Stimulated activated CD8-positive, alpha-beta memory T cell treated with anti-CD3 and anti-CD28 coated beads, Interleukin-7, amount 100 ng/mL, for 4 hours (primary cell): ENCODE measurements around the gene PALLD.

Source experiments
- DNase-seq, 2 donors: peaks; one replicate each; pipeline ENCODE4 v3.0.0-alpha.2; 2020; ENCODE audit warnings: low read depth in 2 of 2

PALLD gene

GRCh38 chr4:168647646-168648375 is 151.0 kb downstream of the PALLD start:
- no peak for DNase-seq

- DNase-seq: no peak
Measured at GRCh38 chr4:168648494-168648893, 151.6 kb downstream of the PALLD start.

GRCh38 chr4:168648929-168649328 is 152.1 kb downstream of the PALLD start:
- DNase-seq: no peak

- no peak for DNase-seq
Measured at GRCh38 chr4:168651374-168651773, 154.5 kb downstream of the PALLD start.

- DNase-seq: no peak
Measured at GRCh38 chr4:168651864-168652263, 155.0 kb downstream of the PALLD start.

GRCh38 chr4:168652755-168653154 is 155.9 kb downstream of the PALLD start:
- DNase-seq: no peak

GRCh38 chr4:168654104-168654847 is 157.4 kb downstream of the PALLD start:
- no peak for DNase-seq

GRCh38 chr4:168654848-168655174 is 158.0 kb downstream of the PALLD start:
- no peak for DNase-seq

- DNase-seq: no peak
Measured at GRCh38 chr4:168655182-168655581, 158.3 kb downstream of the PALLD start.

- DNase-seq: no peak
Measured at GRCh38 chr4:168656055-168656660, 159.3 kb downstream of the PALLD start.

- DNase-seq: no peak
Measured at GRCh38 chr4:168656946-168657473, 160.2 kb downstream of the PALLD start.

GRCh38 chr4:168658751-168659150 is 161.9 kb downstream of the PALLD start:
- no peak for DNase-seq

GRCh38 chr4:168659741-168660465 is 163.1 kb downstream of the PALLD start:
- DNase-seq: no peak

- no peak for DNase-seq
Measured at GRCh38 chr4:168662297-168662984, 165.6 kb downstream of the PALLD start.

GRCh38 chr4:168664242-168664891 is 167.5 kb downstream of the PALLD start:
- DNase-seq: no peak

GRCh38 chr4:168666531-168666930 is 169.7 kb downstream of the PALLD start:
- DNase-seq: no peak

- no peak for DNase-seq
Measured at GRCh38 chr4:168667376-168667775, 170.5 kb downstream of the PALLD start.

GRCh38 chr4:168667921-168668320 is 171.1 kb downstream of the PALLD start:
- no peak for DNase-seq

GRCh38 chr4:168673476-168673875 is 176.6 kb downstream of the PALLD start:
- DNase-seq: no peak

- DNase-seq: no peak
Measured at GRCh38 chr4:168674077-168674747, 177.4 kb downstream of the PALLD start.
